Neural cell (in vitro differentiated cells): ENCODE data around the gene ZNF189. TPM values are rescaled to one million over a fixed set of nuclear protein-coding genes. Genes with fewer than 3 reads are reported as not detected.

Experiments
- H2AFZ ChIP-seq: fragments of 200-600, 300-800 bp; sonication (generic), shearing (Covaris generic); 2 replicates; pipeline ENCODE4 v1.6.0; 2014; ENCODE audit warnings: low read depth, mild to moderate bottlenecking, antibody characterized with exemption, low read length, moderate library complexity
- H3F3A ChIP-seq: fragments of 200-600 bp; shearing (Covaris generic); 2 replicates; pipeline ENCODE4 v1.6.1; 2016; ENCODE audit warnings: mild to moderate bottlenecking, moderate library complexity, mixed read lengths, antibody characterized with exemption, low read length; ENCODE audit not compliant: insufficient read depth, poor library complexity, severe bottlenecking
- H3K27ac ChIP-seq: fragments of 200-600, 300-800 bp; sonication (generic), shearing (Covaris generic); 2 replicates; pipeline ENCODE4 v1.5.1; 2014; ENCODE audit warnings: mild to moderate bottlenecking, low read length, moderate library complexity
- H3K27me3 ChIP-seq: fragments of 300-800, 200-600 bp; sonication (generic), shearing (Covaris generic); 2 replicates; pipeline ENCODE4 v1.6.0; 2014; ENCODE audit warnings: mild to moderate bottlenecking, low read depth, low read length, moderate library complexity; ENCODE audit not compliant: insufficient read depth
- H3K36me3 ChIP-seq: fragments of 300-800, 200-600 bp; sonication (generic), shearing (Covaris generic); 2 replicates; pipeline ENCODE4 v1.5.1; 2014; ENCODE audit warnings: mild to moderate bottlenecking, antibody characterized with exemption, low read length, moderate library complexity; ENCODE audit not compliant: insufficient read depth
- H3K4me2 ChIP-seq: fragments of 300-800, 200-600 bp; sonication (generic), shearing (Covaris generic); 2 replicates; pipeline ENCODE4 v1.6.0; 2014; ENCODE audit warnings: mild to moderate bottlenecking, low read length
- H3K4me3 ChIP-seq: fragments of 300-800, 200-600 bp; sonication (generic), shearing (Covaris generic); 2 replicates; pipeline ENCODE4 v1.5.1; 2014; ENCODE audit warnings: mild to moderate bottlenecking, low read length, moderate library complexity
- H3K79me2 ChIP-seq: fragments of 200-600 bp; shearing (Covaris generic); replicated peaks from 2 replicates; pipeline ENCODE4 v1.6.0; 2014; ENCODE audit warnings: mild to moderate bottlenecking, low read length, moderate library complexity; ENCODE audit not compliant: insufficient read depth
- H3K9ac ChIP-seq: fragments of 300-800, 200-600 bp; sonication (generic), shearing (Covaris generic); 2 replicates; pipeline ENCODE4 v1.6.1; 2016; ENCODE audit warnings: mild to moderate bottlenecking, low read length, mixed read lengths
- H3K9me2 ChIP-seq: fragments of 200-600 bp; shearing (Covaris generic); 2 replicates; pipeline ENCODE4 v1.6.1; 2016; ENCODE audit warnings: mild to moderate bottlenecking, low read length, mixed read lengths; ENCODE audit not compliant: insufficient read depth
- H3K9me3 ChIP-seq: fragments of 200-600, 300-800 bp; sonication (generic), shearing (Covaris generic); 2 replicates; pipeline ENCODE4 v1.6.1; 2016; ENCODE audit warnings: mild to moderate bottlenecking, mixed run types, low read length, moderate library complexity, mixed read lengths
- H4K20me1 ChIP-seq: fragments of 200-600 bp; shearing (Covaris generic); 2 replicates; pipeline ENCODE4 v1.6.1; 2016; ENCODE audit warnings: mild to moderate bottlenecking, mixed run types; ENCODE audit not compliant: insufficient read depth
- EP300 ChIP-seq: fragments of 450-650 bp; conservative IDR thresholded peaks from 2 replicates; pipeline ENCODE4 v1.6.1; 2014; ENCODE audit warnings: antibody characterized with exemption, mild to moderate bottlenecking, moderate library complexity; ENCODE audit not compliant: poor library complexity, severe bottlenecking
- EZH2 ChIP-seq: fragments of 200-600, 300-800 bp; shearing (Covaris generic), sonication (generic); IDR thresholded peaks from 2 replicates; pipeline ENCODE4 v1.6.1; 2014; ENCODE audit warnings: antibody characterized with exemption, low read length, borderline replicate concordance, mild to moderate bottlenecking; ENCODE audit not compliant: insufficient read depth, poor library complexity, severe bottlenecking
- MXI1 ChIP-seq: fragments of 450-650 bp; conservative IDR thresholded peaks from 2 replicates; pipeline ENCODE4 v1.6.1; 2014; ENCODE audit warnings: antibody characterized with exemption, mild to moderate bottlenecking; ENCODE audit not compliant: poor library complexity, severe bottlenecking
- POLR2AphosphoS5 ChIP-seq: IDR thresholded peaks from 2 replicates; pipeline ENCODE4 v1.6.1; 2012
- RAD21 ChIP-seq: fragments of 450-650 bp; conservative IDR thresholded peaks from 2 replicates; pipeline ENCODE4 v1.6.1; 2014; ENCODE audit warnings: antibody characterized with exemption, mild to moderate bottlenecking, moderate library complexity
- REST ChIP-seq: IDR thresholded peaks from 2 replicates; pipeline ENCODE4 v1.6.1; 2012; ENCODE audit warnings: borderline replicate concordance
- SMC3 ChIP-seq: fragments of 450-650 bp; conservative IDR thresholded peaks from 2 replicates; pipeline ENCODE4 v1.6.1; 2014; ENCODE audit warnings: antibody characterized with exemption, mild to moderate bottlenecking, moderate library complexity; ENCODE audit not compliant: poor library complexity
- TAF1 ChIP-seq: IDR thresholded peaks from 2 replicates; pipeline ENCODE4 v1.6.1; 2012; ENCODE audit warnings: low read depth
- polyA plus RNA-seq: library from polyadenylated mRNA; depleted of rRNA; stranded (reverse); fragments of >200 nt; gene quantifications from 2 replicates; pipeline ENCODE4 v1.2.3, GENCODE V29; 2014
- TF ChIP-seq, protein P1 (sequence below): fragments of 450-650 bp; IDR thresholded peaks from 2 replicates; pipeline ENCODE4 v1.5.1; 2014; ENCODE audit warnings: antibody characterized with exemption, mild to moderate bottlenecking, moderate library complexity; ENCODE audit not compliant: poor library complexity, severe bottlenecking

Gene ZNF189
- polyA plus RNA-seq, 1 donor from 2014 or later, result 28.0 TPM

DNA sequence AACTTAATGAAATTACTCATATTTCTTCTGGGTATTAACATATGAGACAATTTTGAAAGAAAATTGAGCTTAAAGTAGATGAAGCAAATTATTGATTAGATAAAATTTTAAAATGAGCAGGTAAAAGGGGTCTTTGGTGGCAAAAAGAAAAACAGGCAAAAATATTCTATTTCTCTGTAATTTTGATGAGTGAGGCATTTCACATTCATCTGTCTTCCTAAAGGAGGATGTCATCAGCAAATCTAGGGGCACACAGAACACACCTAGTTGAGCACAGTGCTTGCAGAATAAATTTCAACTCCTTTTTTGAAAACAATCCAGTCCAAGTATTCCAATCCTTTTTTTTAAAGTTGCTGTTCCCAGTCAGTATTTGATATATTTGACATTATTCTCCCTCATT is 16.2 kb downstream of the ZNF189 start:
- Histone ChIP-seq H3K4me3 (no peak overlapping the region), H3K9me2 (no peaks in the 10 kb centered on the region), H3K9ac (no peak overlapping the region), H3K27ac (no peak overlapping the region), H3F3A (no peaks in the 10 kb centered on the region), H3K79me2 (peaks cover 2% of the 10 kb centered on the region), H3K4me2 (no peak overlapping the region), H3K27me3 (no peaks in the 10 kb centered on the region), H2AFZ (no peak overlapping the region), H3K36me3 (peaks cover 6% of the 10 kb centered on the region), H4K20me1 (no peaks in the 10 kb centered on the region), H3K9me3 (peaks cover 2% of the 10 kb centered on the region)
- TF ChIP-seq EP300 (no peak), SMC3 (no peak), TAF1 (no peak), REST (no peak), EZH2 (no peak), MXI1 (no peak), POLR2AphosphoS5 (no peak), RAD21 (no peak)

- no peaks in the 10 kb centered on the region for H3K27me3 ChIP-seq
- TF ChIP-seq SMC3 (no peak), RAD21 (no peak), EP300 (no peak), REST (no peak), TAF1 (no peak), EZH2 (no peak), MXI1 (no peak), POLR2AphosphoS5 (no peak)
- TF ChIP-seq, protein P1, sequence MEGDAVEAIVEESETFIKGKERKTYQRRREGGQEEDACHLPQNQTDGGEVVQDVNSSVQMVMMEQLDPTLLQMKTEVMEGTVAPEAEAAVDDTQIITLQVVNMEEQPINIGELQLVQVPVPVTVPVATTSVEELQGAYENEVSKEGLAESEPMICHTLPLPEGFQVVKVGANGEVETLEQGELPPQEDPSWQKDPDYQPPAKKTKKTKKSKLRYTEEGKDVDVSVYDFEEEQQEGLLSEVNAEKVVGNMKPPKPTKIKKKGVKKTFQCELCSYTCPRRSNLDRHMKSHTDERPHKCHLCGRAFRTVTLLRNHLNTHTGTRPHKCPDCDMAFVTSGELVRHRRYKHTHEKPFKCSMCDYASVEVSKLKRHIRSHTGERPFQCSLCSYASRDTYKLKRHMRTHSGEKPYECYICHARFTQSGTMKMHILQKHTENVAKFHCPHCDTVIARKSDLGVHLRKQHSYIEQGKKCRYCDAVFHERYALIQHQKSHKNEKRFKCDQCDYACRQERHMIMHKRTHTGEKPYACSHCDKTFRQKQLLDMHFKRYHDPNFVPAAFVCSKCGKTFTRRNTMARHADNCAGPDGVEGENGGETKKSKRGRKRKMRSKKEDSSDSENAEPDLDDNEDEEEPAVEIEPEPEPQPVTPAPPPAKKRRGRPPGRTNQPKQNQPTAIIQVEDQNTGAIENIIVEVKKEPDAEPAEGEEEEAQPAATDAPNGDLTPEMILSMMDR, result no peak
Observed at GRCh38 chr9:101415578-101415977, 16.9 kb downstream of the ZNF189 start.

More at GRCh38 chr9:101415578-101415977, 16.9 kb downstream of the ZNF189 start:
- H3K4me2 ChIP-seq, result no peak overlapping the region
- H3K36me3 ChIP-seq, result peaks cover 6% of the 10 kb centered on the region
- no peaks in the 10 kb centered on the region for H3K9me2 ChIP-seq
- H2AFZ ChIP-seq, result no peak overlapping the region
- peaks cover 2% of the 10 kb centered on the region for H3K79me2 ChIP-seq
- H4K20me1 ChIP-seq, result no peaks in the 10 kb centered on the region
- no peak overlapping the region for H3K27ac ChIP-seq
- no peaks in the 10 kb centered on the region for H3F3A ChIP-seq
- H3K4me3 ChIP-seq, result no peak overlapping the region
- no peaks in the 10 kb centered on the region for H3K9me3 ChIP-seq
- no peak overlapping the region for H3K9ac ChIP-seq
